ENCODE data around the gene AK8.

AK8 gene

GRCh38 chr9:132770770-132771310 lies 107.2 kb downstream of the AK8 start:
- DNase-seq (ENCODE audit: low spot score), result no peak

DNA sequence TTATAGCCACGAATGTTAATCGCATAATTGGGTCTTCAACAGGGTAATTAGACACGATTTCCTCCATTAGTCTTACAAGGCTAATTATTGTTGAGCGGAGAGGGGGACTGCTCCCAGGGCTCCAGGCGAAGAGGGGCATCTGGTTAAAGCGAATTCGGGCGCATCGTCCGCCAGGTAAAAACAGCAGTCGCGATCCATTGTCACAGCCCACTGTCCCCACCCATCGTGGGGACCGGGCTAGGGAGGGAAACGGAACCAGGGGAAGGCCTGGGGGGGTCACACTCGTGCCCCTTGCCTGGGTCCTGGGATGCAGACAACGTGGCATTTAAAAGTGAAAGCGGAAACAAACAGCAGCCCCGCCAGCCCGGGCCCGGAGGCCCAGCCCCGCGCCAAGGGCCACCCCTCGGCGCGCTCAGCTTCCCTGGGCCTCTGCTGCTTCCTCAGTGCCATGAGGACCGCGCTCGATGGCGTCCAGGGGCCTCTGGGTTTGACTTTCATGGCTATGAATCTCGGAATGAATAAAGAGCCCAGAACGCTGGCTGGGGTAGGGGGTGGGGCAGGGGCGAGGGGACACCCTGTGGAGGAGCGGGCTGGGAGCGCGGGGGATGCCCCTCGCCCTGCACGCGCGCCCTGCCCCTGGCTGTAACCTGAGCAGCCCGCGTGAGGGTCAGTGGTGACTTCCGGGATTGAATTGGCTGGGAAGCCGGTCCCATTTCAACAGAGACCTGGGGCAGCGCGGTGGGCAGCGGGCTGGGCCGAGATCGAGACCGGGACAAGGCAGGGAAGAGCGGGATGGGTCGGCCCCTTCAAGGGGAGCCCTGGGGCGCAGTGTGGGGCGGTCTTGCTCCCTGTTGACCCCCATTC lies 107.9 kb downstream of the AK8 start:
- DNase-seq (ENCODE audit: low spot score), result peak; percentile 90

- peak; percentile 76 for DNase-seq (ENCODE audit: low spot score)
Measured at GRCh38 chr9:132768932-132769905, 108.9 kb downstream of the AK8 start.

DNA sequence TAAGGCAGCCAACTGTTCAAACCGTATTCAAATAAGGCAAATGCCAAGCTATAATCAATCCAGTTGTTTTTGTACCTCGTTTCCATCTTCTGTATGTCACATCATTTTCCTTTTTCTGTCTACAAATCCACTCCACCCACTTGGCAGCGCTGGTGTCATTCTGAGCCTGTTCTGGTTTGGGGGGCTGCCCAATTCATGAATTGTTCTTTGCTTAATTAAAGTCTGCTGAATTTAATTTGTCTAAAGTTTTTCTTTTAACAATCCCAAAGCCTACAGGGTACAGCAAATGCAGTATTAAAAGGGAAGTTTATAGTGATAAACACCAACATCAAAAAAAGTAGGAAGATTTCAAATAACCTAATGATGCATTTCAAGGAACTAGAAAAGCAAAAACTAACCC lies 114.5 kb downstream of the AK8 start:
- DNase-seq (ENCODE audit: low spot score), result no peak

DNA sequence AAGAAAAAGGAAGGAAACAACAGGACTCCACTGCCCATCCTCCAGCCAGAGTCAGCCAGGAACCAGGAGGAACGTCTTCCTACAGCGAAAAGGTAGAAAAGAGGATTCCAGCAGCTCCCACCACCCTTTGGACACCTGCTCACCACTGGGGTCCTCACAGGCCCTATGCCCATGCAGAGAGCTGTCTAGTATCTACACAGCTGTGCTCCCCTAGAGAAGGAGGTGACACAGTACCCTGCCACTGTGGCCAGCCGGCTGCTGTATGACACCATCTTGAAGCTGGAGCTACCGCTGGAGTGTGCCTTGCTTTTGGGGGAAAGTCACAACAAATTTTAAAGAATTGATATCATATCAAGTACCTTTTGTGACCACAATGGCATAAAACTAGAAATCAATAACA lies 115.2 kb downstream of the AK8 start:
- DNase-seq (ENCODE audit: low spot score), result no peak

DNA sequence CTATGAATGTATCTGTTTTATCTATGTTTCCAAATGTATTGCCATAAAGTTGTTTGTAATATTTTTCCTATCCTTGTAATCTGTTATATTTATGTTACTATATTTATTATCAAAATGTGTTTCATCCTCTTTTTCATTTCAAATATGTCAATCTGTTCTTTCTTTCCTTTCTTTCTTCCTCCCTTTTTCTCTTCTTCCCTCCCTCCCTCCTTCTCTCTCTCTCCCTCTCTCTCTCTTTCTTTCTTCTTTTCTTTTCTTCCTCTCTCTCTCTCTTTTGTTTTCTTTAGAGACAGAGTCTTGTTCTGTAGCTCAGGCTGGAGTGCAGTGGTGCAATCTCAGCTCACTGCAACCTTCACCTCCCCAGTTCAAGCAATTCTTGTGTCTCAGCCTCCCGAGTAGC lies 116.5 kb downstream of the AK8 start:
- DNase-seq (ENCODE audit: low spot score), result no peak

DNA sequence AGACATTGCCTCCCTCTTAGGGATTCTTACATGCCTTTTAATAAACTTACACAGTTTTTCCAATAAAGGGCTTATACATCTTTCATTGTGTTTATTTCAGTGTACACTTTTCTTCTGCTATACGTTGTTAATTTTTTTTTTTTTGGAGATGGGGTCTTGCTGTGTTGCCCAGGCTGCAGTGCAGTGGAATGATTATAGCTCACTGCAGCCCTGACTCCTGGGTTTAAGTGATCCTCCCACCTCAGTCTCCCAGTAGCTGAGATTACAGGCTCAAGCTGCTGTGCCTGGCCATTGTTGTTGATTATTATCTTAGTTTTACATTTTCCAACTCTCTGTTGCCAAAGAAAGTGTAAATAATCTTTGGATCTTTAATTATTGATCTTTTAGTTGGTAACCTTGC lies 118.0 kb downstream of the AK8 start:
- DNase-seq (ENCODE audit: low spot score), result no peak

GRCh38 chr9:132757016-132757415 lies 121.1 kb downstream of the AK8 start:
- DNase-seq (ENCODE audit: low spot score), result no peak

GRCh38 chr9:132756214-132756845 lies 121.8 kb downstream of the AK8 start:
- no peak for DNase-seq (ENCODE audit: low spot score)

- no peak for DNase-seq (ENCODE audit: low spot score)
Measured at GRCh38 chr9:132755096-132755495, 123.0 kb downstream of the AK8 start.

- DNase-seq (ENCODE audit: low spot score), result no peak
Measured at GRCh38 chr9:132754236-132754635, 123.8 kb downstream of the AK8 start.

DNA sequence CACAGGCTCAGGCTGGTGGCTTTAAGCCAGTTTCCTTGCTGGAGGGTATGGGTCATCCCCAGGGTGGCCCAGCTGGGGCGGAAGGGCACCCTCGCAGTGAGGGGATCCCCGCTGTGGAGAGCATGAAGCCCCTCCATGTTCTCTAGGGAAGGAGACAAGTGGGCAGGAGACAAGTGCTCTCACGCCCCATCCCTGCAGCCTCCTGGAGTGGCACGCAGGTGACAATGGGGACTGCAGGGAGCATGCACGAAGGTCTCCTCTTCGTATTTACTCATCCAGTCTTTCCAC lies 124.5 kb downstream of the AK8 start:
- no peak for DNase-seq (ENCODE audit: low spot score)

- no peak for DNase-seq (ENCODE audit: low spot score)
Measured at GRCh38 chr9:132752877-132753592, 125.0 kb downstream of the AK8 start.

DNA sequence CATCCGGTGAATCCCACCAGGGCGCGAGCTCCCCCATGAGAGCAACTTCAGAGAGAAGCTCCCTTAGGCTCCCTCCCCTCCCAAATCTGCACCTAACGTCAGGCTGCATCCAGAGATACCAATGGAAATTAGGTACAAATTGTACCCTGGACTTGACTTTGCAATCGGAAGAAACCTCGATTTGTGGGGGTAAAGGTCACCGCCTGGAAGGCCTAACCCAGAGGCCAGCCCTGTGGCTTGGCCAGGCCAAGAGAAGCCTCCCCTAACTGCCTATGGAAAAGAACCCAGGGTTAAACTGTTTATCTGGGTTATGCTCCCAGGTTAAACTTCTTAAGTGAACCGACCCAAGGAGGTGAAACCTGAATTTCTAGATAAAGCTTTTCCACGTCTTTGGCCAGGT lies 127.4 kb downstream of the AK8 start:
- no peak for DNase-seq (ENCODE audit: low spot score)

- no peak for DNase-seq (ENCODE audit: low spot score)
Measured at GRCh38 chr9:132749306-132749705, 128.8 kb downstream of the AK8 start.

DNA sequence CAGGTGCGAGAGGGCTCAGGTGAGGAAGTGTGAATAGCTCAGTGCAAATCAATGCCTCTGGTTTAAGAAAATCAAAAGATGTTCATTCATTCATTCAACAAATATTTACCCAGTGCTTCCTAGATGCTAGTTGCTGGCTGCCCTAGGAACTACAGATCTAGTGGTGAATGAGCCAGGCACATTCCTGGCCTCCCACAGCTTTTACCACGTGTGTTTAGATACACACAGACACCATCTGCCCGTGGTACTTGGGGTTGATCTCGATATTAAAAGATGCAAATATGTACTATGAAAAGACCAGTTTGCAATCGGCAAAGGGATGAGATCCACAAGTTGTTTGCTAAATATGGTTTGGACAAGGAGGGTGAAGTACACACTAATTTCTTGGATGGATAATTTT lies 129.6 kb downstream of the AK8 start:
- DNase-seq (ENCODE audit: low spot score), result no peak

GRCh38 chr9:132745756-132746709 lies 132.1 kb downstream of the AK8 start:
- DNase-seq (ENCODE audit: low spot score), result no peak

- DNase-seq (ENCODE audit: low spot score), result no peak
Measured at GRCh38 chr9:132744881-132745755, 133.0 kb downstream of the AK8 start.

DNA sequence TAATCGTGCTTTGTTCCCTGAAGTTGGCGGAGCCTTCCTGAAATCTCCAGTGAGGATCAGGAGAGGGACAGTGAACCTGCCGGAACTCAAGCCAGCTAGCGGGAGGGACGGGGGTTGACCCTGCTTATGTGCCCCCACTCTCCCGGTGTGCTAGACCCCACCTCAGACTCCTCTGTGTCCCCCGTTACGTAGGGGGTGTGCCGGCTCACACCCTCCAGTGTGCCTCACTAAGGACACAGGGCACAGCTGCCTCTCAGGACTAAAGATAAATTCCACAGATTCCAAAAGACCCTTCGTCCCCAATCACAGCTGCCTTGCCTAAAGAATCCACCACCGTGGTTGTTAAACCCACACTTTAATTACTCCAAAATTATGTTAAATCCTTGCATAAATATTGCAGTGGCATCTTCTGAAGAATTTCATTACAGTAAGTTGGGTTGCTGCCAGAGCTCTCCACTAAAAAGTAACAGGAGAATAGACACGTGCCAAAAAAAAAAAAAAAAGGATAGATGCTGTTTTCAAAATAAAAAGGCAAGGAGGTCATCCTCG lies 134.1 kb downstream of the AK8 start:
- peak; percentile 2 for DNase-seq (ENCODE audit: low spot score)

All from GM03348 (cell line).